CD4-positive, alpha-beta T cell treated with Interleukin-17A for 1 hour (primary cell): ENCODE results near the gene TTPAL.
A peak's percentile ranks its signal among the peaks of the same experiment; 100 is the strongest.

Experiments
- DNase-seq: peaks from one replicate; pipeline ENCODE4 v3.0.0-alpha.2; 2020

TTPAL gene

DNA sequence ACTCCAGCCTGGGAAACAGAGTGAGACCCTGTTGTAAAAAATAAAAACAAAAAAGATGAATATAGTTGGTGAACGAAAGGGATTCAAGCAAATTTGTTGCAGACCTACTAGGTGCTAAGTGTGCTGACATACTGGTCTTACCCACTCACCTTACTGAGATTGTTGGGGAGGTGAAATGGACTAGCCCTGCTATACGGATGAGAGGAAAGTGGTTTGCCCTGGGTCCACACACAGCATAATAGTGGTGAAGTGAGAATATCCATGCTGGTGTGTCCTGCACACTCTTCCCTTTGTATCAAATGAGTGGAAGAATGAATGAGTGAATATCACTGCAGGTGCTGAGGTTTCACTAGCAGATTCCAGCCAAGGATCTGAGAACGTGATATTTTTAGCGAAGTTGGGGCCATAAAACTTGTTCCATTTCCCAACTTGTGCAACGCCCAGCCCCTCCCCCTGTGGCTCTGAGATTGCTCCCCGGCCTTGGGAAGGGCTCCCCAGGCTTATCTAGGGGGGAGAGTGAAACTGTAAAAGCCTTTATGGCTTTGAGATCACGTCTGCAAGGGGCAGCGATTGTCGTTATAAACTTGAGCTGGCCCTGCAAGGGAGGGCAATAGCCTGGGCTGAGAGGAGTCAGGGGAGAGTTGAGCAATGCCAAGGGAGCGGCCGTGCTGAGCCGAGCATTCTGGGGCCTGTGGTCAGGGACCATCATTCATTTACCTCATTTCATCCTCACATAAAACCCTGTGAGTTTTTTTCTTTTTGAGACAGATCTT is 33.2 kb upstream of the TTPAL start:
- DNase-seq = no peak

DNA sequence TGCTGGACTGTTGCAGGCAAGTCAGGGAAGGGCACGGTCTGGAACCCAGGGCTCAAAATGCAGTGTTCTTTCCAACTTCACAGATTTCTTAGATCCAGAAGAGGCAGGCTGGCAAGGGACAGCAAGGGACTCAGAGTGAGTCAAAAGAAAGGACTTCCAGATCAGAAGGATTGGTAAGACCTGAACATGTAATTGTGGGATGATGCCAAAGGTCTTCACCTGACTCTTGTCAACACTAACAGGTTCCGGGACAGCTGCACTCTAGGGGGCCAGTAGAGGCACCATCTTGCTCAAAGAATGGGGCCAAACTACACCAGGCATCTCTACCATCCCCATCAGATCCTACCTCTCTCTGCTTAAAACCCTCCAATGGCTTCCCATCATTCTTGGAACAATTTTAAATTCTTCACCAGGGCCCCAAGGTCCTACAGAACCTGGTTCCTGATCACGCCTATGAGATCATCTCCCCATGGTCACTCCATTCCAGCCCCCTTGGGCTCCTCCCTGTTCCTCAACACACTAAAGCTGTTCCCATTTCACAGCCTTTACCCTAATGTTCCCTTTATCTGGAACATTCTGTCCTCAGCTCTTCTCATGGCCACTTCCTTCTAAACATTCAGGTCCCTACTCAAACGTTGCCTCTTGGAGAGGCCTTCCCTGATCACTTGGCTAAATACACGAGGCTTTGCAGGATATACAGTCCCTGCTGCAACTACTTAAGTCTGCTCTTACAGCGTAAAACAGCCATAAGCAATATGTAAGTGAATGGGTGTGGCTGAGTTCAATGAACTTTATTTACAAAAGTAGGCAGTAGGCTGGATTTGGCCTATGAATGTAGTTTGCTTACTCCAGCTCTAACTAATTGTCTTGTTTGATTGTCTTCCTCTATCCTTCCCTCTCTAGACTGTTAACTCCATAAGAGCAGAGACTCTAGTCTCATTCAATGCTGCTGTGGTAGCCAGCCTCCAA is 29.6 kb upstream of the TTPAL start:
- no peak for DNase-seq

- no peak for DNase-seq
These were observed 27.8 kb upstream of the TTPAL start for GRCh38 chr20:44447827-44448419.

GRCh38 chr20:44448753-44449546 is 26.7 kb upstream of the TTPAL start:
- DNase-seq = peak; percentile 7

- no peak for DNase-seq
These were observed 25.8 kb upstream of the TTPAL start for GRCh38 chr20:44449864-44450263.

- DNase-seq = no peak
These were observed 25.3 kb upstream of the TTPAL start for GRCh38 chr20:44450281-44450889.

DNA sequence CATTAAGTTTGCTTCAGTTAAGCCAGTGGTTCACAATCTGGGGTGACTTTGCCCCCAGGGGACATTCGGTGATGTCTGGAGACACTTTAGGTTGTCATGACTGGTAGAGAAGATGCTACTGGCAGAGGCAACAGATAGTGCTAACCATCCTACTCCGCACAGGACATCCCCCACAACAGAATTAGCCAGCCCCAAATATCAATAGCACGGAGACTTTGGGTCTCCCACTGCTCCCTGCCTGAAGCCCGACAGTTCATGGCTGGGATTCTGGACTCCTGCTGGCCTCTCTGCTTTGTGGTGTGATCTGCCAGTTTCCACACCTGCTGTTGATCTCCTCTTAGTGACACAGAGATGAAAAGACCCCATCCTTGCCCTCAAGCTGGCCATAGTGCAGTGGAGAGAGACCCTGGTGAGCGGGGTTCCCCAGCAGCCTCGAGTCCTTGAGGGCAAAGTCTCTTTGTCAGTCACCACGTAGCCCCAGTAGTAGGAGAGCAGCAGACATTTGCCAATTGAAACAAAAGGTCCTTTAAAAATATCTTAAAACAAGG is 24.7 kb upstream of the TTPAL start:
- DNase-seq = no peak

GRCh38 chr20:44454306-44454963 is 21.2 kb upstream of the TTPAL start:
- no peak for DNase-seq

DNA sequence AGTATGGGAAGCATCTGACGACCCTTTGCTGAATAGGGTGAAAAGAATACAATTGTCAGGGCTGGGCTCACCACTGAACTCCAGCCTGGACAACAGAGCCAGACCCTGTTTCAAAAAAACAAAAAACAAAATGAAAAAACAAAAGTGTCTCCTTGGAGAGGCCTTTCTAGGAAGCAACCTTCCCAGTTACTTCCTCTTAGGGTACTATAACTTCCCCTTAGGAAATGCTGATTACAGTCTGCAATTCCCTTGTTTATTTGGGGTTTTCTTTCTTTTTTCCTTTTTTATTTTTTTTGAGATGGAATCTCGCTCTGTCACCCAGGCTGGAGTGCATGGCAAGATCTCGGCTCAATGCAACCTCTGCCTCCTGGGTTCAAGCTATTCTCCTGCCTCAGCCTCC is 20.5 kb upstream of the TTPAL start:
- DNase-seq = no peak

GRCh38 chr20:44456611-44457010 is 19.1 kb upstream of the TTPAL start:
- no peak for DNase-seq

DNA sequence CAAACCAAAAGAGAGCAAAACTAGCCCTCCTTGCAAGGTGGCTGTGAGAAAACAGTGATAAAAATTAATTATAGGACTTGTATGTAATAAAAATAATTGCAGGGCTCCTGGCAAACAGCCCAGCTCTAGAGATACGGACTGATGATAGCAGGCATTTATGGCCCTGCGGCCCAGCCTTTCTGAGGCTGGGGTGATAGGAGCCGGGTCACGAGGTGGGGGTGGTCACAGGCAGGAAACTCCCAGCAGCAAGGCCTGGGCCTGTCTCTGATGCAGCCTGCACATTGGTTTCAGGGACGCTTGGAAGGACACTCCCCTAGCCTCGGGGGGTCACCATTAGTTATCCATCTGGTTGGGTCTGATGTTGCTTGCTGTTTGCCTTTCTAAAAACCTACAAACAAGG is 18.7 kb upstream of the TTPAL start:
- no peak for DNase-seq

DNA sequence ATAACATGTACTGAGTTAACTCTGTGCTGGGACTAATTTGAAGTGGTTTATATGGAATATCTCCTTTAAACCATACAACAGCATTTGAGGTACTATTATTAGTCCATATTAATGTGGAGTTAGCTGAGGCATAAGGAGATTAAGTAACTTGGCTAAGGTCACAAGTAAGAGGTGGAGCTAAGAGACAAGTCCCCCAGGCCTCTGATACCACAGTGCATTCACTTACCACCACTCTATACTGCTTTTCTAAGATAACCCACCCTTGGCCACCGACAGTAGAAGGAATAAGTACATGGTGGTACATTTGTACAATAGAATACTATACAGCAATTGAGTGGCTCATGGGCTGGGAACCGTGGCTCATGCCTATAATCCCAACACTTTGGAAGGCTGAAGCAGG is 16.4 kb upstream of the TTPAL start:
- no peak for DNase-seq

DNA sequence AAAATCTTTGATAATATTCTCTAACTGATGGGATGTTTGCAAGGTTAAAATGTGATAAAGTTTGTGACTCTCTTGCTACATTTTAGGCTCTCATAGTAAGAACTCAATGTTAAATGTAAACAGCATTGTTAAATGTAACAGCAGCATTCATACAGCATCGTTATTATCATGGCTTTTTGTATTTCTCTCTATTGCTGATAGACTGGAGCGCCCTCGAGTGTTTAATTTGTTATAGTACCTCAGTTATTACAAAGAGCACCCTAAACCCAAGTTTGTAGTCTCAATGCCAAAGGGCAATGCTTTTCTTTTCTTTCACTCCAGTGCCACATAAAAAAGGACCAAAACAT is 14.9 kb upstream of the TTPAL start:
- DNase-seq = peak; percentile 34

DNA sequence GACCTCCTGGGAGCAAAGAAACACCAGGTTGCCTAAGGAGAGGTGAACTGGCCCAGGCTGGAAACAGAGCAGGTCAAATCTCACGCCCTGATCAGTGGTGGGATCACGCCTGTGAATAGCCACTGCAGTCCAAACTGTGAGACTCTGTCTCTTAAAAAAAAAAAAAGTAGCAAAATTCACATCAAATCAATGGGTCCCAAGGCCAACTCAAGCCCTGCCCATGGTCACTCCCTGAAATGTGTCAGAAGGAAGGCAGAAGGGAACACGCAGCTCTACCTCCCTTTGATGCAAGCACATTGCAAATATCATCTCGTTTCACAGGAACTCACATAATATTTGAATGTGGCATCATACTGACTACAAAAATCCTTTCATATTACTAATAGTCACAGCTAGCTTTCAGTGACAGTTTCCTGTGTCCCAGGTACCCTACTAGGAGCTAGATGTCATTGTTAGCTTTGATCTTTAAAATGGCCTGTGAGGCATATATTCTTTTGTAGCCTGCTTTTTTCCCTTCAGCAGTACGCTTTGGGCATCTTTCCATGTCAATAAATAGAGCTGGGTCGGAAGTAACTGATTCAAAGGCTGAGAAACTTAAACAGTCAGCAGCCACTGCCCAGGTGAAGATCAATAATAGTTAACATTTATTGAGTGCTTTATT is 14.4 kb upstream of the TTPAL start:
- no peak for DNase-seq

DNA sequence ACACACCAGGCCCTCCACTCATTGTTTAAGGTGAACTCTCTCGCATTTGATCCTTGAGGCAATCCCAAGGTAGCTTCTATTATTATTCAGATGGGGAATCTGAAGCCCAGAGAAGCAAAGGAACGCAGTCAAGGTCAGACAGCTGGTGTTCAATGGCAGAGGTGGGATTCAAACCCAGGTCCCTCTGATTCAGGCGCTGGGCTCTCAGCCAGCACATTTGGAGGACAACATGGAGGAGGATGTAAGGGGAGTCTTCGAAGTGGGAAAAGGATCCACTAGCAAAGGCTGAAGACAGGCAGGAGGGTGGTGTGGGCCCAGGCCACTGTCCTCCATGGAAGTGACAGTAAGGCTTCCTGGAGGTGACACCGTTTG is 13.9 kb upstream of the TTPAL start:
- DNase-seq = no peak

DNA sequence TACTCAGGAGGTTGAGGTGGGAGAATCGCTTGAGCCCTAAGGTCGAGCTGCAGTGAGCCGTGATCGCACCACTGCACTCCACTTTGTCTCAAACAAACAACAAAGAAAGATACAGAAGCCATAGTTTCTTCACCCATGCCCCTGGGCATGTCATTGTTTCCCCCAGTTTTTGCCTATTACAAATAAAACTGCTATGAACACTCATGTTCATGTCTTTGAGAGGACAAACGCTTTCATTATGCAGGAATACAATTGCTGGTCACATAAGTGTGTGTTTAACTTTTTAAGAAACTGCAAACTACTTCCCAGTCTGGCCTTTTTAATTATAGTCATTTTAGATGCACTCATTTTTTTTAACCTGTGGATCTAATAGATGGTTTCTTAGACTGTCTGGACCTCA is 12.2 kb upstream of the TTPAL start:
- no peak for DNase-seq

GRCh38 chr20:44464514-44464913 is 11.2 kb upstream of the TTPAL start:
- no peak for DNase-seq

GRCh38 chr20:44465001-44465560 is 10.6 kb upstream of the TTPAL start:
- no peak for DNase-seq

DNA sequence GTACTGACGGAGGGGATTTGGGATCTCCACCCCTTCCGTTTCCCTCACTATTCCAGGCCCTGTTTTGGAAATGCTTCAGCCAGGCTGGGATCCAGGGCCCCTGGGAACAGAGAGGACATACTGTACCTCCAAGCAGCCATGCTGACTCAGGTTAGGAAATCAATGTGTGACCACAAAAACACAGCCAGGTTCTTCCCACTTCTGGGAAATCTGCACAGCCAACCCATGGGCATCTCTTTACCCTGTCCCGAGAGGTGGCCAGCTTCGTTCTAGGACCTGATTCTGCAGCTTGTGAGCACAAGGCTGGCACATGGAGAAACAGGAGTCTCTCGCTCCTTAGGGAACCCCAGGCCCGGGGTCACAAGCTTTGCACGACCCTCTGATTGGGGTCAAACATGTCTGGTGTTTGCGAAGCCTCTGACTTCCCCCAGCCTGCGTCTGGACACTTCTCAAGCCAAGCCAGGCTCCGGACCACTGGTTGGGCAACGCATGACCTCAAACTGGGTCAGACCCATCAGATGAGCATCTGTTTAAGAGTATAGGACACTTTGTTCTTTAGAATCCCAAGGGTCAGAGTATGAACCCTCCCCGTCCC is 8.3 kb upstream of the TTPAL start:
- no peak for DNase-seq

DNA sequence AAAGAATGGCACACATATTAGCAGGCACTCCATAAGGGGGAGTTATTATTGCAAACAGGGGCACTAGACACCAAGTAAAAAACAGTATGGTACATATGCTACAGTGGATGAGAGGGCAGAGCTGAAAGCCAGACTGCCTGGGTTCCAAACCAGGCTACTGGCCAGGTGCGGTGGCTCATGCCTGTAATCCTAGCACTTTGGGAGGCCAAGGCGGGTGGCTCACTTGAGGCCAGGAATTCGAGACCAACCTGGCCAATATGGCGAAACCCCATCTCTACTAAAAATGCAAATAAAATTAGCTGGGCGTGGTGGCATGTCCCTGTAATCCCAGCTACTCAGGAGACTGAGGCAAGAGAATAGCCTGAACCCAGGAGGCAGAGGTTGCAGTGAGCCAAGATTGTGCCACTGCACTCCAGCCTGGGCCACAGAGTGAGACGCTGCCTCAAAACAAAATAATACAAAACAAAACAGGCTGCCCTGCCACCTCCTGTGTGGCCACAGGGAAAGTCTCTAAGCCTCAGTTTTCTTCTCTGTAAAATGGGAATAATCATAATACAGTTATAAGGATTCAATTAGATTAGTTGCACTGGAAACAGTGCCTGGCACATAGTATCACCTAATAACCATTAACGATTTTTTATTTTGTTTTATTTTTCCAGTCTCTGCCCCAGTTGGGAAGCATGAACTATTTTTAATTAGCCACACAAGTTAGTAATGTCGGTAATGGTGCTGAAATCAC is 7.5 kb upstream of the TTPAL start:
- DNase-seq = no peak
